HepG2 (cell line): Measurements from ENCODE around the gene OGT. TPM values are rescaled to one million over a fixed set of nuclear protein-coding genes. Genes with fewer than 3 reads are reported as not detected.
A peak's percentile ranks its signal among the peaks of the same experiment; 100 is the strongest.

ENCODE experiments used
- ATAC-seq: fragments of 200-7000 bp; cut with Tn5 transposase; 3 replicates; pipeline ENCODE4 v1.9.1; 2020; ENCODE audit warnings: mild to moderate bottlenecking, moderate library complexity
- BruUV-seq: library from RNA; stranded (reverse); fragments of 400-500 nt; replicated peaks from 2 replicates; lab custom pipeline; 2021; lab: Mats Ljungman, UMichigan
- CTCF ChIA-PET: fragments of 300-600 bp; formaldehyde crosslinking; extraction: SDS; loops from one replicate; lab custom pipeline; 2021; ENCODE audit warnings: low total read pairs, inconsistent platforms, low intra/inter-chr PET ratio; lab: Yijun Ruan, JAX
- POLR2A ChIA-PET: fragments of 350-600 bp; sonication (Branson Sonifier 250); formaldehyde crosslinking; loops from one replicate; lab custom pipeline; 2020; ENCODE audit warnings: antibody characterized with exemption, inconsistent platforms; lab: Yijun Ruan, JAX
- DNase-seq: peaks from one replicate; pipeline ENCODE4 v3.0.0-alpha.2; 2015; ENCODE audit warnings: low spot score
- FAIRE-seq: peaks from 3 replicates; lab custom pipeline; 2011; peaks lifted over from hg19 to GRCh38; lab: Jason Lieb, UNC
- H2AFZ ChIP-seq: one replicate; pipeline ENCODE4 v1.6.1; 2011; ENCODE audit warnings: low read length, inconsistent platforms
- H3K27ac ChIP-seq: fragments of 300-600 bp; 3 replicates; pipeline ENCODE4 v1.8.0; 2011; ENCODE audit warnings: mixed run types, mild to moderate bottlenecking, mixed read lengths, low read length, inconsistent platforms; ENCODE audit not compliant: insufficient read depth; ENCODE audit errors: extremely low read length
- H3K27me3 ChIP-seq, 2 experiments: fragments of 200-600 bp in 1 of 2; 2 replicates in 1 of 2; 3 replicates in 1 of 2; pipeline versions ENCODE4 v1.6.0 to v1.8.0; 2011; ENCODE audit warnings: low read length in 2 of 2, mild to moderate bottlenecking in 2 of 2, moderate library complexity in 2 of 2, inconsistent platforms in 1 of 2; ENCODE audit not compliant: insufficient read depth in 2 of 2, control insufficient read depth in 1 of 2
- H3K36me3 ChIP-seq, 2 experiments: fragments of 200-600 bp in 1 of 2; replicated peaks in 1 of 2; 2 replicates in 1 of 2; 3 replicates in 1 of 2; pipeline versions ENCODE4 v1.5.1 to v1.8.0; 2011; ENCODE audit warnings: low read length in 2 of 2, inconsistent platforms in 1 of 2; ENCODE audit not compliant: insufficient read depth in 2 of 2, control insufficient read depth in 1 of 2
- H3K4me1 ChIP-seq: 2 replicates; pipeline ENCODE4 v1.5.1; 2012; ENCODE audit warnings: low read length, inconsistent platforms; ENCODE audit not compliant: insufficient read depth
- H3K4me2 ChIP-seq: 2 replicates; pipeline ENCODE4 v1.6.0; 2011; ENCODE audit warnings: low read depth, low read length, inconsistent platforms
- H3K4me3 ChIP-seq, 3 experiments: fragments of 200-600 bp in 1 of 3; sonication (generic), shearing (Covaris generic) in 1 of 3; replicated peaks in 1 of 3; 2 replicates each; pipeline ENCODE4 v1.5.1; 2011 to 2016; ENCODE audit warnings: low read length in 3 of 3, inconsistent platforms in 2 of 3, low read depth in 2 of 3, mild to moderate bottlenecking in 2 of 3, control low read depth in 1 of 3, mixed read lengths in 1 of 3; ENCODE audit not compliant: insufficient read depth in 1 of 3
- H3K79me2 ChIP-seq: one replicate; pipeline ENCODE4 v1.6.1; 2011; ENCODE audit warnings: low read length, inconsistent platforms; ENCODE audit not compliant: insufficient read depth
- H3K9ac ChIP-seq: 2 replicates; pipeline ENCODE4 v1.6.0; 2011; ENCODE audit warnings: mild to moderate bottlenecking, low read depth, low read length, inconsistent platforms; ENCODE audit not compliant: insufficient read depth
- H3K9me3 ChIP-seq: 2 replicates; pipeline ENCODE4 v1.5.1; 2012; ENCODE audit warnings: mild to moderate bottlenecking, low read length
- H4K20me1 ChIP-seq: 2 replicates; pipeline ENCODE4 v1.6.0; 2011; ENCODE audit warnings: inconsistent platforms, mild to moderate bottlenecking, low read length, moderate library complexity; ENCODE audit not compliant: insufficient read depth
- ATF6 ChIP-seq: sonication (generic); formaldehyde crosslinking; conservative IDR thresholded peaks from 2 replicates; pipeline ENCODE4 v1.4.0; 2020; ENCODE audit warnings: missing genetic modification reagents
- HNF4A ChIP-seq: sonication (generic); formaldehyde crosslinking; IDR thresholded peaks from 2 replicates; pipeline ENCODE4 v1.4.0; 2020; ENCODE audit warnings: missing genetic modification reagents
- MTF1 ChIP-seq: sonication (generic); formaldehyde crosslinking; IDR thresholded peaks from 2 replicates; pipeline ENCODE4 v1.5.0; 2020; ENCODE audit warnings: missing genetic modification reagents
- SAP130 ChIP-seq: IDR thresholded peaks from 2 replicates; pipeline ENCODE4 v1.6.1; 2016; ENCODE audit warnings: low read depth
- TBL1XR1 ChIP-seq: fragments of 150-350 bp; IDR thresholded peaks from 2 replicates; pipeline ENCODE4 v1.6.1; 2014; ENCODE audit warnings: borderline replicate concordance, low read length; ENCODE audit not compliant: partially characterized antibody
- ZNF263 ChIP-seq: sonication (generic); formaldehyde crosslinking; IDR thresholded peaks from 2 replicates; pipeline ENCODE4 v1.4.0; 2020; ENCODE audit warnings: missing genetic modification reagents
- WGBS: methylation state at CpG from one replicate; pipeline ENCODE4 v1.1.6; 2017; ENCODE audit warnings: low lambda C conversion rate; 5-methylcytosine and 5-hydroxymethylcytosine counted together
- in situ Hi-C: cut with HindIII; loops from 2 replicates; pipeline ENCODE4 v1.10.0; 2017; ENCODE audit warnings: low pct_unique_long_range_greater_than_20kb; ENCODE audit not compliant: extremely low pct_ligation_motif_present
- intact Hi-C: fragments of 100-400 bp; cut with micrococcal nuclease; formaldehyde crosslinking; loops from one replicate; pipeline ENCODE4 v1.10.0; 2022; ENCODE audit not compliant: unreplicated experiment
- polyA plus RNA-seq, 8 experiments: library from polyadenylated mRNA; depleted of rRNA in 3 of 8; stranded (reverse) in 7 of 8; unstranded in 1 of 8; fragments of >200 nt; fragmentation: Illumina TruSeq in 4 of 8; extraction: Trizol in 4 of 8; gene quantifications; 2 replicates each; pipeline versions ENCODE4 v1.2.1 to v1.2.3, GENCODE V29; 2011 to 2016; ENCODE audit warnings: low read depth in 4 of 8, missing spikeins in 1 of 8, mixed read lengths in 1 of 8; ENCODE audit not compliant: insufficient read depth in 1 of 8
- total RNA-seq, 5 experiments: library from RNA; depleted of rRNA; stranded (reverse); fragments of >200 nt; fragmentation: Illumina TruSeq; extraction: Trizol; gene quantifications; 2 replicates each; pipeline ENCODE4 v1.2.3, GENCODE V29; 2016; ENCODE audit warnings: low read depth in 1 of 5

Gene OGT
- total and polyA plus RNA-seq, 2 of the 13 experiments (the other 11 are each of a cell fraction or from before 2014, with no cell fraction given): 71.7 to 463 TPM

- FAIRE-seq (no peak), DNase-seq (peak; percentile 7), ATAC-seq (peak; percentile 18)
- under 1% methylated on average over 28 of the region's 31 CpGs for WGBS
- ChIA-PET POLR2A (interaction anchor here (1.4 to 4.1 kb wide), 2 partner anchors 16 to 168 kb away, joined by 4 to 21 read pairs; partner anchors contain the start of gene TAF1), CTCF (no interaction called here)
- H3K27me3 ChIP-seq: no peaks in the 10 kb centered on the region; a peak in 1 of 5 replicates
- TF ChIP-seq MTF1 (CRISPR knock-in tag) (no peak), TBL1XR1 (no peak), ATF6 (CRISPR knock-in tag) (no peak), HNF4A (CRISPR knock-in tag) (no peak), SAP130 (peak; percentile 31; the same call in 1 of the 2 replicates), ZNF263 (CRISPR knock-in tag) (no peak)
- peaks cover 55% of the 10 kb centered on the region for H3K79me2 ChIP-seq
- peaks cover 37% of the 10 kb centered on the region for H3K4me1 ChIP-seq
- no peak overlapping the region for H2AFZ ChIP-seq
- in situ Hi-C loops (no loop called here), intact Hi-C loops (no loop called here)
- peak overlapping the region; percentile 82 for H3K27ac ChIP-seq
- no peaks in the 10 kb centered on the region for H3K9me3 ChIP-seq
- H3K36me3 ChIP-seq: peaks cover 1 to 9% of the 10 kb centered on the region in 2 experiments; a peak in 3 of 5 replicates
- no TSS peak for BruUV-seq
- H3K4me3 ChIP-seq: peak overlapping the region; percentile 71 to 83 (median 72)
- peak overlapping the region; percentile 76 for H3K4me2 ChIP-seq
- H4K20me1 ChIP-seq: peaks cover 42% of the 10 kb centered on the region
- peak overlapping the region; percentile 93 for H3K9ac ChIP-seq
These were observed 1.1 kb downstream of the OGT start for GRCh38 chrX:71533851-71534561.
